Tibial nerve (tissue), 3 donors: ENCODE results near the gene SERPINE1.

ENCODE experiments used
- POLR2A ChIP-seq, 2 donors: fragments of 450-650 bp; IDR thresholded peaks; one replicate each; pipeline ENCODE4 v1.6.1; 2017; ENCODE audit warnings: antibody characterized with exemption in 2 of 2, mild to moderate bottlenecking in 2 of 2, moderate library complexity in 2 of 2
- TF ChIP-seq, protein P1 (sequence below), 5 experiments: fragments of 200-600 bp in 3 of 5; fragments of 450-650 bp in 2 of 5; sonication (generic) in 3 of 5; IDR thresholded peaks; one replicate each; pipeline ENCODE4 v1.5.1; 2016 to 2019; ENCODE audit warnings: antibody characterized with exemption in 5 of 5, mild to moderate bottlenecking in 3 of 5, moderate library complexity in 2 of 5

DNA sequence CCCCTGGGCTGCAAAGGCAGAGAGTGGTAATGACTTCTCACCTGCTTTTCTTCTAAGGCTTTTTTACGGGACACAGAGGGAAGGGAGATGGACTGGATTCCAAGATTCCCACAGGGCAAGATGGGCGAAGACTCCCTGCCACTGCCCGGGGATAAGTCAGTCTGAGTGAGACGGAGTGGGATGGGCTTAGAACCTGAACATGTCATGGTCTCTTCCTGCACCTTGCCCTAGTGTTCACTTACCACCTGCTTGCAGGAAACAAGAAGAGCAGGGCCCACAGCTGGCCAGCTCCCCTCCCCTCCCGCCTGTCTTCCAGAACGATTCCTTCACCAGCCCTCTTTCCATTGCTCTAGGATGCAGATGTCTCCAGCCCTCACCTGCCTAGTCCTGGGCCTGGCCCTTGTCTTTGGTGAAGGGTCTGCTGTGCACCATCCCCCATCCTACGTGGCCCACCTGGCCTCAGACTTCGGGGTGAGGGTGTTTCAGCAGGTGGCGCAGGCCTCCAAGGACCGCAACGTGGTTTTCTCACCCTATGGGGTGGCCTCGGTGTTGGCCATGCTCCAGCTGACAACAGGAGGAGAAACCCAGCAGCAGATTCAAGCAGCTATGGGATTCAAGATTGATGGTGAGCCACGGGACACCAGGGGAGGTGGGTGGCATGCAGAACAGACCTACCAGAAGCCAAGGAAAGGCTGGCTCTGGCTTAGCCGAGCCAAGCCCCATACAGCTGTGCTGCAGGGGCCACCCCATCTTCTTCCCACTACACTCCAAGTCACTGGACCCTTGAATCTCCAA is 1.3 kb downstream of the SERPINE1 start:
- TF ChIP-seq, protein P1, sequence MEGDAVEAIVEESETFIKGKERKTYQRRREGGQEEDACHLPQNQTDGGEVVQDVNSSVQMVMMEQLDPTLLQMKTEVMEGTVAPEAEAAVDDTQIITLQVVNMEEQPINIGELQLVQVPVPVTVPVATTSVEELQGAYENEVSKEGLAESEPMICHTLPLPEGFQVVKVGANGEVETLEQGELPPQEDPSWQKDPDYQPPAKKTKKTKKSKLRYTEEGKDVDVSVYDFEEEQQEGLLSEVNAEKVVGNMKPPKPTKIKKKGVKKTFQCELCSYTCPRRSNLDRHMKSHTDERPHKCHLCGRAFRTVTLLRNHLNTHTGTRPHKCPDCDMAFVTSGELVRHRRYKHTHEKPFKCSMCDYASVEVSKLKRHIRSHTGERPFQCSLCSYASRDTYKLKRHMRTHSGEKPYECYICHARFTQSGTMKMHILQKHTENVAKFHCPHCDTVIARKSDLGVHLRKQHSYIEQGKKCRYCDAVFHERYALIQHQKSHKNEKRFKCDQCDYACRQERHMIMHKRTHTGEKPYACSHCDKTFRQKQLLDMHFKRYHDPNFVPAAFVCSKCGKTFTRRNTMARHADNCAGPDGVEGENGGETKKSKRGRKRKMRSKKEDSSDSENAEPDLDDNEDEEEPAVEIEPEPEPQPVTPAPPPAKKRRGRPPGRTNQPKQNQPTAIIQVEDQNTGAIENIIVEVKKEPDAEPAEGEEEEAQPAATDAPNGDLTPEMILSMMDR (IDR thresholded peaks at IDR 0.05), result no peak
- TF ChIP-seq POLR2A (IDR thresholded peaks at IDR 0.05), result no peak
